ENCODE data around the gene ZAP70. TPM values are rescaled to one million over a fixed set of nuclear protein-coding genes. Genes with fewer than 3 reads are reported as not detected.

Gene ZAP70
- total RNA-seq, 1 donor from 2014 or later: 3.8 TPM

GRCh38 chr2:97760480-97761049, 47.2 kb downstream of the ZAP70 start:
- TF ChIP-seq, protein P1, sequence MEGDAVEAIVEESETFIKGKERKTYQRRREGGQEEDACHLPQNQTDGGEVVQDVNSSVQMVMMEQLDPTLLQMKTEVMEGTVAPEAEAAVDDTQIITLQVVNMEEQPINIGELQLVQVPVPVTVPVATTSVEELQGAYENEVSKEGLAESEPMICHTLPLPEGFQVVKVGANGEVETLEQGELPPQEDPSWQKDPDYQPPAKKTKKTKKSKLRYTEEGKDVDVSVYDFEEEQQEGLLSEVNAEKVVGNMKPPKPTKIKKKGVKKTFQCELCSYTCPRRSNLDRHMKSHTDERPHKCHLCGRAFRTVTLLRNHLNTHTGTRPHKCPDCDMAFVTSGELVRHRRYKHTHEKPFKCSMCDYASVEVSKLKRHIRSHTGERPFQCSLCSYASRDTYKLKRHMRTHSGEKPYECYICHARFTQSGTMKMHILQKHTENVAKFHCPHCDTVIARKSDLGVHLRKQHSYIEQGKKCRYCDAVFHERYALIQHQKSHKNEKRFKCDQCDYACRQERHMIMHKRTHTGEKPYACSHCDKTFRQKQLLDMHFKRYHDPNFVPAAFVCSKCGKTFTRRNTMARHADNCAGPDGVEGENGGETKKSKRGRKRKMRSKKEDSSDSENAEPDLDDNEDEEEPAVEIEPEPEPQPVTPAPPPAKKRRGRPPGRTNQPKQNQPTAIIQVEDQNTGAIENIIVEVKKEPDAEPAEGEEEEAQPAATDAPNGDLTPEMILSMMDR (IDR thresholded peaks at IDR 0.05; ENCODE audit: unreplicated experiment): no peak
- peak overlapping the region; percentile 93 for H3K27ac Mint-ChIP-seq
- peaks cover 45% of the 10 kb centered on the region for H3K4me1 Mint-ChIP-seq (ENCODE audit: low read depth)

DNA sequence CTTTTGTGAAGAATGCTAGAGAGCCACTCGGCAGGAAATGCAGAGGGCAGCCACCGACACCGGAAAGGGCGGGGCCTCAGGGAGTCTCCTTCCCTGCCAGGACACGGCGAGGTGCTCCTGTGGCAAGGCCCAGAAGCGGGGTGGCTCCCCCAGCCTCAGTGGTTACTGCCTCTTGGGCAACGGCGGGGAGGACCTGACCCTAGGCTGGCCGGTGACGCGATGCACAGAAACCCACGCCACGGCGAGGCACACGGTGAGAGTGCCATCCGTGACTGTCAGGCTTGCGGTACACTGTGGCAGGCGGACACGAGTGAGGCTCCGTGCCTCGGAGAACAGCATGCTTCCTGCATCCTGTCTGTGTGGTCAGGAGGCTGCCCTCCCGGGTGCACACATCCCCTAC, 47.8 kb downstream of the ZAP70 start:
- Mint-ChIP-seq H3K4me3 (ENCODE audit: low read depth) (no peak overlapping the region), H3K36me3 (ENCODE audit: insufficient read depth) (peaks cover 37% of the 10 kb centered on the region), H3K27me3 (no peaks in the 10 kb centered on the region), H3K9me3 (ENCODE audit: low read depth) (no peaks in the 10 kb centered on the region), H3K4me1 (ENCODE audit: low read depth) (peaks cover 46% of the 10 kb centered on the region), H3K27ac (peak overlapping the region; percentile 93)
- no peak for DNase-seq (ENCODE audit: low spot score, unreplicated experiment)
- TF ChIP-seq, protein P1 (IDR thresholded peaks at IDR 0.05; ENCODE audit: unreplicated experiment): no peak

More at GRCh38 chr2:97760480-97761049, 47.2 kb downstream of the ZAP70 start:
- H3K4me3 Mint-ChIP-seq (ENCODE audit: low read depth): peak overlapping the region; percentile 29
- peaks cover 36% of the 10 kb centered on the region for H3K36me3 Mint-ChIP-seq (ENCODE audit: insufficient read depth)
- no peaks in the 10 kb centered on the region for H3K27me3 Mint-ChIP-seq
- no peak for DNase-seq (ENCODE audit: low spot score, unreplicated experiment)
- no peaks in the 10 kb centered on the region for H3K9me3 Mint-ChIP-seq (ENCODE audit: low read depth)

DNA sequence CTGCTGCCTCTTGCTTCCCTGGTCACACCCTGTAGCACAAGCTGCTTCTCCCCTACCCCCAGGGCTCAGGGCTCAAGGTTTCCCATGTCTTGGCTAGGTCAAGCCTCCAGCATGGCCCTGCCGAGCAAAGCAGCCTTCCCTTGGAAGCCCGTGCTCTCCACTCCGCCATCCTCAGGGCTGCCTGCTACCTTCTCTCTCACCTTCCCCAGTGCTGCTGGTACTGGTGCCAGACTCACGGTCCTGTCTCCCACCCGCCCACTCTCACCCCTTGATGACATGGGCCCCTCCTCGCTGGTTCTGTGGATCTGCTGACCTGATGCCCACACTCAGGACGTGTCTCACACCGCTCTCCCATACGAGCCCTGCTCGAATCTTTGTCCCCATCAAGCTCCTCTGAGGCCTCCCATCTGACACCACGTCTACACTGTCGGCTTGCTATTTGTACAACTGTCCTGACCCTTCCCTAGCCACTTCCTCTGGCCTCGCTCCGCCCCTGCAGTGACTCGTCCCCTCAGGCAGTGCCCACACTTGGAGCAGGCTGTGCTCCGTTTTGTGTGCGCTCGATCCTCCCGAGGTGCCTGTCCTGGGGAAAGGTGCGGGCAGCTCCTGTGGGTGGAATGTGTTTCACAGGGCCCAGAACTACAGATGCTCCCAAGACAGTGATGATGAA, 49.9 kb downstream of the ZAP70 start:
- Mint-ChIP-seq H3K4me1 (ENCODE audit: low read depth) (peaks cover 44% of the 10 kb centered on the region), H3K27ac (peak overlapping the region; percentile 46), H3K4me3 (ENCODE audit: low read depth) (no peak overlapping the region), H3K27me3 (no peaks in the 10 kb centered on the region), H3K9me3 (ENCODE audit: low read depth) (no peaks in the 10 kb centered on the region), H3K36me3 (ENCODE audit: insufficient read depth) (peaks cover 33% of the 10 kb centered on the region)
- TF ChIP-seq, protein P1 (IDR thresholded peaks at IDR 0.05; ENCODE audit: unreplicated experiment): no peak
- no peak for DNase-seq (ENCODE audit: low spot score, unreplicated experiment)

DNA sequence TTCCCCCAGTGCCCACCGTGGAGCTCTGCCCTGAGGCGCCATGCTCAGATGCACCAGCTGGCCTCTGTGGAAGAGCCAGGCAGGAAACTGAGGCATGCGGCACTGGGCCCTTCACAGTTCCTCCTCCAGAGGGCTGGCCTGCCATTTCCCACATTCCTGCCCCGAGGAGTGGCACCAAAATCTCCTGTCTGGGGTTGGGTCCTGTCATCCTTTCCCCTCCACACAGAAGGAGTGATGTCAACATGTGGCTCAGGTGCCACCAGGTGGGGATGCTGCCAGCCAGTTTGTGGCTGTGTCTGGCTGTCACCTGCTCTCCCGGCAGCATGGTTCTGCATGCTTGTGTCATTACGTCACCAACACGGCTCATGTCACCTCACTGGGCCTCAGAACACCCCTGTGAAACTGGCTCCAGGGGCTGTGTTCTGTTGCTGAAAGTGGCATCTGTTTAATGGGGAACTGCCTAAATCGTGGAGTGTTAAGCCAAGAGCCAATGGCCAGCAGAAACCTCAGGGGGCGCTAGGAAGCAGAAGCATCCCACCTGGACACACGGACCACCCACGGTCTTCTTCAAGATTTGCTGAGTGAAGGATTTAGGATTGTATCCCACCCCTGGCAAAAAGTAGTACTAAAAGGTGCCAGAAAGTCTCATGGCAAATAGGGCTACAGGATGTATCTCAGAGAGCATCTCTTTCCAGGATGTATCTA, 51.3 kb downstream of the ZAP70 start:
- peaks cover 31% of the 10 kb centered on the region for H3K36me3 Mint-ChIP-seq (ENCODE audit: insufficient read depth)

DNA sequence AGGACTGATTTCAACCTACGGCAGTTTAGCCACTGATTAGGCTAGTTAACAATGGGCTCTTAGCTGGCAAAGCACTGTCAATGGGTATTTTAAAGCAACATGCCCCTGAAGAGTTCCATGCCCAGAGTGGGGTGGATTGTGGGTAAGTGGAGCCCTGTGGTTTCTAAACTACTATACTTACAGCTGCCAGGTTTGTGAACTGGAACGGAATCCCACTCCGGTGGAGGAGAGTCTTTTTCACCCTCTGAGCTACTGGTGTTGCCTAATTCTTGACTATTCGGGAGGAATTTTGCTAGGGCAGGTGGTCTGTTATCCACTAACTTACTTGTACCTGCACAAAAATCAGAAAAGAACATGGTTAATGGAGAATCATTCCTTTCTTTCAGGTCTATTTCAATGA, 52.6 kb downstream of the ZAP70 start:
- TF ChIP-seq, protein P1 (IDR thresholded peaks at IDR 0.05; ENCODE audit: unreplicated experiment): no peak
- no peaks in the 10 kb centered on the region for H3K9me3 Mint-ChIP-seq (ENCODE audit: low read depth)
- H3K4me3 Mint-ChIP-seq (ENCODE audit: low read depth): no peak overlapping the region
- peaks cover 29% of the 10 kb centered on the region for H3K36me3 Mint-ChIP-seq (ENCODE audit: insufficient read depth)
- H3K27me3 Mint-ChIP-seq: no peaks in the 10 kb centered on the region
- H3K27ac Mint-ChIP-seq: no peak overlapping the region
- no peak for DNase-seq (ENCODE audit: low spot score, unreplicated experiment)
- peaks cover 34% of the 10 kb centered on the region for H3K4me1 Mint-ChIP-seq (ENCODE audit: low read depth)

More for the DNA sequence above, 51.3 kb downstream of the ZAP70 start:
- H3K4me1 Mint-ChIP-seq (ENCODE audit: low read depth): peaks cover 36% of the 10 kb centered on the region
- no peak overlapping the region for H3K4me3 Mint-ChIP-seq (ENCODE audit: low read depth)
- DNase-seq (ENCODE audit: low spot score, unreplicated experiment): no peak
- no peaks in the 10 kb centered on the region for H3K27me3 Mint-ChIP-seq
- no peak overlapping the region for H3K27ac Mint-ChIP-seq
- H3K9me3 Mint-ChIP-seq (ENCODE audit: low read depth): no peaks in the 10 kb centered on the region
- TF ChIP-seq, protein P1 (IDR thresholded peaks at IDR 0.05; ENCODE audit: unreplicated experiment): no peak

Data from progenitor cell of endocrine pancreas (in vitro differentiated cells).